ENCODE results near the gene WNK2.

The WNK2 gene

DNA sequence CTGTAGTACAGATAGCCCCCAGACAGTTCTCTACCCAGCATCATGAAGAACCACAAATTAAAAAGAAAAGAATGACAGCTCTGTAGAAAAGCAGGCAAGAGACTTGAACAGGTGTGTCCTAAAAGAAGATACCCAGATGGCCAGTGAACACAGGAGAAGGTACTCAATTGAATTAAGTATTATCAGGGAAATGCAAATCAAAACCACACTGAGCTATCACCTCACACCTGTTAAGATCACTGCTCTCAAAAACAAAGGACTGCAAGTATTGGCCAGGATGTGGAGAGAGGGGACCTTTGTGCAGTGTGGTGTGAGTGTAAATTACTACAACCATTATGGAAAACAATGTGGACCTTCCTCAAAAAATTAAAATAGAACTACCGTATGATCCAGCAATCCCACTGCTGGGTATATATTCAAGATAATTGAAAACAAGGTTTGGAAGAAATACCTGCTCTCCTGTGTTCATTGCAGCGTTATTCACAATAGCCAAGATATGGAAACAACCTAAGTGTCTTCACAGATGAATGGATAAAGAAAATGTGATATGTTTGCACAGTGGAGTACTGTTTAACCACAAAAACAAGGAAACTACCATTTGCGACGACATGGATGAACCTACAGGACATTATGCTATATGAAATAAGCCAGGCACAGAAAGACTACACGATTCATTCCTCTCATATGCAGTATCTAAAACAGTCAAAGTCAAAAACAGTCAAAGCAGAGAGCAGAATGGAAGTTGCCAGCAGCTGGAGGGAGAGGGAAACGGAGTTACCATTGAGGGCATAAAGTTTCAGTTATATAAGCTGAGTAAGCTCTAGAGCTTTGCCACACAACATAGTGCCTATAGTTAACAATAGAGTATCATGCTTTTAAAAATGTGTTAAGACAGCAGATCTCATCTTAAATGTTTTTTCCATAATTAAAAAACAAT lies 102.6 kb downstream of the WNK2 start:
- DNase-seq (ENCODE audit: low read depth), result no peak
- TF ChIP-seq, protein P1, sequence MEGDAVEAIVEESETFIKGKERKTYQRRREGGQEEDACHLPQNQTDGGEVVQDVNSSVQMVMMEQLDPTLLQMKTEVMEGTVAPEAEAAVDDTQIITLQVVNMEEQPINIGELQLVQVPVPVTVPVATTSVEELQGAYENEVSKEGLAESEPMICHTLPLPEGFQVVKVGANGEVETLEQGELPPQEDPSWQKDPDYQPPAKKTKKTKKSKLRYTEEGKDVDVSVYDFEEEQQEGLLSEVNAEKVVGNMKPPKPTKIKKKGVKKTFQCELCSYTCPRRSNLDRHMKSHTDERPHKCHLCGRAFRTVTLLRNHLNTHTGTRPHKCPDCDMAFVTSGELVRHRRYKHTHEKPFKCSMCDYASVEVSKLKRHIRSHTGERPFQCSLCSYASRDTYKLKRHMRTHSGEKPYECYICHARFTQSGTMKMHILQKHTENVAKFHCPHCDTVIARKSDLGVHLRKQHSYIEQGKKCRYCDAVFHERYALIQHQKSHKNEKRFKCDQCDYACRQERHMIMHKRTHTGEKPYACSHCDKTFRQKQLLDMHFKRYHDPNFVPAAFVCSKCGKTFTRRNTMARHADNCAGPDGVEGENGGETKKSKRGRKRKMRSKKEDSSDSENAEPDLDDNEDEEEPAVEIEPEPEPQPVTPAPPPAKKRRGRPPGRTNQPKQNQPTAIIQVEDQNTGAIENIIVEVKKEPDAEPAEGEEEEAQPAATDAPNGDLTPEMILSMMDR (IDR thresholded peaks at IDR 0.05; ENCODE audit: control insufficient read depth, insufficient read depth, low read depth, low read length, missing control alignments), result no peak
- H3K4me3 ChIP-seq (ENCODE audit: control insufficient read depth, low read depth, low read length), result no peak overlapping the region

DNA sequence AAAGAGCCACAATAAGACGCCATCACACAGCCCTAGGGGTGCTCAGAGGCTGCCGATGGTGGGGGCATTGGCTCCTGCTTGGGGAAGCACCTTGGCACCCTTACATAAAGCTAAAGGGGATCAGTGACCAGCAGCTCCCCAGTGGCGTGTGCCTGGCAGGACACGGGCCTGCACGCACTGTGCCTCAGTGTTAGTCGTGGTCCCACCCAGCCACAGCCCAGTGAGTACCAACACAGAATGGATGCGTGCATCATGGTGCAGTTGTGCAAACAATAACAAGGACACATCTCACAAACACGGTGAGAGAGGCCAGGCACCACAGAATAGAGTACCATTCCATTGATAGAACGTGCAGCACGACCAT lies 103.2 kb downstream of the WNK2 start:
- DNase-seq (ENCODE audit: low read depth), result no peak
- no peak overlapping the region for H3K4me3 ChIP-seq (ENCODE audit: control insufficient read depth, low read depth, low read length)
- TF ChIP-seq, protein P1 (IDR thresholded peaks at IDR 0.05; ENCODE audit: control insufficient read depth, insufficient read depth, low read depth, low read length, missing control alignments), result no peak

DNA sequence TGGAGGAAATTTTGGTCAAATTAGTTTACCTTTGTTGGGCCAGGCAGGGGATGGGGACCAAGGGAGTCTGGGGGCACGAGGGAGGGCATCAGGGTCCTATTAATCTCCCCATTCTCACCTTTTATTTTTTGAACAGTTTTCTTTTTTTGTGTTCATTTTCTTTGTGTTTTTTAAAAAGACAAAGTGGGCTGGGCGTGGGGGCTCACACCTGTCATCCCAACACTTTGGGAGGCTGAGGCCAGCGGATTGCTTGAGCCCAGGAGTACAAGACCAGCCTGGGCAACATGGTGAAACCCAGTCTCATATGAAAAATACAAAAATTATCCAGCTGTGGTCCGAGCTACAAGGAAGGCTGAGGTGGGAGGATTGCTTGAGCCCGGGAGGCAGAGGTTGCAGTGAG lies 103.7 kb downstream of the WNK2 start:
- no peak for DNase-seq (ENCODE audit: low read depth)
- no peak overlapping the region for H3K4me3 ChIP-seq (ENCODE audit: control insufficient read depth, low read depth, low read length)
- TF ChIP-seq, protein P1 (IDR thresholded peaks at IDR 0.05; ENCODE audit: control insufficient read depth, insufficient read depth, low read depth, low read length, missing control alignments), result no peak

DNA sequence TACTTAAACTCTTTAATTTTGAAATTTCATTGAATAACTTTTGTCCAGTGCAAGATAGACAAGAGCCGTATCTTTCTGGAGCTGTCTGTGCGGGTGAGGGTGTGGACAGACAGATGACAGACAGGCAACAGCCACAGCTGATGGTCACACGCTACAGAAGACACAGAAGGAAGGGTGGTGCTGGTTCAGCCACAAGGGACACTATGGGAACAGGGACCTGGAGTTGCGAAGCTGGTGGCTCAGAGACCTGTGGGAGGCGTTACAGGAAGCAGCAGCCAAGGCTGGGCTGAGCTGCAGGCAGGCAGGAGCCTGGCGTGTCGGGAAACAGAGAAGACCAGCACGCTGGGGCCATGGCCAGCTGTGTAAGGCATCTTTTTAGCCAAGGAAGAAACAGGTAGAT lies 104.4 kb downstream of the WNK2 start:
- H3K4me3 ChIP-seq (ENCODE audit: control insufficient read depth, low read depth, low read length), result no peak overlapping the region
- DNase-seq (ENCODE audit: low read depth), result no peak

DNA sequence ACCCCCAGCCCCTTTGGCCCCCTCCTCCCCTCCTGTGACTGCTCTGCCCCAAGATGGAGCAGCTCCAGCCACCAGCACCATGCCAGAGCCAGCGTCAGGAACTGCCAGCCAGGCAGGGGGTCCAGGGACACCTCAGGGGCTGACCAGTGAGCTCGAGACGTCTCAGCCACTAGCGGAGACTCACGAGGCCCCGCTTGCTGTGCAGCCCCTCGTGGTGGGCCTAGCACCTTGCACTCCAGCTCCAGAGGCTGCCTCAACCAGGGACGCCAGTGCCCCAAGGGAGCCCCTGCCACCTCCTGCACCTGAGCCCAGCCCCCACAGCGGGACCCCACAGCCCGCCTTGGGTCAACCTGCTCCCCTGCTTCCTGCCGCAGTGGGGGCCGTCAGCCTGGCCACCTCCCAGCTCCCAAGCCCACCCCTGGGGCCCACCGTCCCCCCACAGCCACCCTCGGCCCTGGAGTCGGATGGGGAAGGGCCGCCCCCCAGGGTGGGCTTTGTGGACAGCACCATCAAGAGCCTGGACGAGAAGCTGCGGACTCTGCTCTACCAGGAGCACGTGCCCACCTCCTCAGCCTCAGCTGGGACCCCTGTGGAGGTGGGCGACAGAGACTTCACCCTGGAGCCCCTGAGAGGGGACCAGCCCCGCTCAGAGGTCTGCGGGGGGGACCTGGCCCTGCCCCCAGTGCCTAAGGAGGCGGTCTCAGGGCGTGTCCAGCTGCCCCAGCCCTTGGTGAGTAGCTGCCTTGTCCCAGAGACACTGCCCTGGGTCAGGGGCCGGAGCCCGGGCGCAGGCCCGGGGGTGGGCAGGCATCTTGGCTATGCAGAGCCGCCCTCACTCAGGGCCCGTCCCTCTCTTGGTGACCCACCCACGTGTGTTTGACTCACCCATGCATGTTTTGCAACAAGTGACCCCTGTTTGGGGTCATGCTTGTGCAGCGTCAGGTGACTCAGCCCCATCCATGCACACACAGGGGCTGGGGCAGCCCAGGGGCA lies 105.2 kb downstream of the WNK2 start:
- H3K4me3 ChIP-seq (ENCODE audit: control insufficient read depth, low read depth, low read length), result no peak overlapping the region
- no peak for DNase-seq (ENCODE audit: low read depth)
- TF ChIP-seq, protein P1 (IDR thresholded peaks at IDR 0.05; ENCODE audit: control insufficient read depth, insufficient read depth, low read depth, low read length, missing control alignments), result no peak

More for the DNA sequence above, 104.4 kb downstream of the WNK2 start:
- TF ChIP-seq, protein P1 (IDR thresholded peaks at IDR 0.05; ENCODE audit: control insufficient read depth, insufficient read depth, low read depth, low read length, missing control alignments), result no peak

Measured in AG09309 (cell line).